Measurements from ENCODE around the gene PRDM10.
"Not testable (repeated sequence)": the region's sequence is repeated elsewhere in the genome, so short reads cannot be mapped to it uniquely, and the experiment has no call there.

The PRDM10 gene

GRCh38 chr11:129894278-129895125 lies 108.1 kb downstream of the PRDM10 start:
- DNase-seq (ENCODE audit: low read depth): no peak

GRCh38 chr11:129888451-129888850 lies 114.2 kb downstream of the PRDM10 start:
- no peak for DNase-seq (ENCODE audit: low read depth)

DNA sequence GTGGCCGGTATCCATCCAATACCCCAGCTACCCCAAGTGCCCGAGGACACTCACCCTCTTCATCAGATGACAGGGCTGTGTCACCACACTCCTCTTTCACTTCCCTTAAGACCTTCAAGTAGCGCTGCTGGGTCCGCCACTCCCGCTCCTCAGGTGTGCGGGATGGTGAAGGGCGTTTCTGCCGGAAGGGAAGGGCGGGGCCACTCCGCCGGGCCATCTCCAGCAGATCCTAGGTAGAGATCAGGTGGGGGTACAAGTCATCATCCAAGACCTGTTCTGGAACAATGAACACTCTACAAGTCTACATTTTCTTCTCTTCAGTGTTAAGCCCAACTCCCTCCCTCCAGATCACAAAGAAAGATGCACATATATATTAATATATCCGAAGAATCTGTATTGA lies 117.3 kb downstream of the PRDM10 start:
- no peak for DNase-seq (ENCODE audit: low read depth)

DNA sequence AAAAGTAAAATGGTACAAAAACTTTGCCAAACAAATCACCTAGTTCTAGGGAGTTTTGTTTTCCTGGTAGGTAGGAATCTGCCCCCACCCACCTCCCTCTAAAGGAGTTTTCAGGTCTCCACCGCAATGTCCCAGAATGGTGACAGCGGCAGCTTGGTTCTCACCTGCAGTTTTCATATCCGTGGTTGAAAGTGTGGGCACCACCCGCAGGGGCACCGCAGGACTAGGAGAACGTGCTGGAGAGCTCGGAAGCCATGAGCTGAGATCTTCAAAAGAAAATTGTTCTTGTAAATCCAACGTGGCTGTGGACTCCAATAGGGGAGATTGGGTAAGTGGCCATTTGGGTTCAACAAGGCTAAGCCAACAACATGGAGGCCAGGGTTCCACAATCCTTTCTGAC lies 118.1 kb downstream of the PRDM10 start:
- no peak for DNase-seq (ENCODE audit: low read depth)

GRCh38 chr11:129881570-129882170 lies 121.0 kb downstream of the PRDM10 start:
- no peak for DNase-seq (ENCODE audit: low read depth)

- DNase-seq (ENCODE audit: low read depth): no peak
These were observed 122.3 kb downstream of the PRDM10 start for GRCh38 chr11:129880311-129880710.

GRCh38 chr11:129871914-129872313 lies 130.7 kb downstream of the PRDM10 start:
- DNase-seq (ENCODE audit: low read depth): no peak

DNA sequence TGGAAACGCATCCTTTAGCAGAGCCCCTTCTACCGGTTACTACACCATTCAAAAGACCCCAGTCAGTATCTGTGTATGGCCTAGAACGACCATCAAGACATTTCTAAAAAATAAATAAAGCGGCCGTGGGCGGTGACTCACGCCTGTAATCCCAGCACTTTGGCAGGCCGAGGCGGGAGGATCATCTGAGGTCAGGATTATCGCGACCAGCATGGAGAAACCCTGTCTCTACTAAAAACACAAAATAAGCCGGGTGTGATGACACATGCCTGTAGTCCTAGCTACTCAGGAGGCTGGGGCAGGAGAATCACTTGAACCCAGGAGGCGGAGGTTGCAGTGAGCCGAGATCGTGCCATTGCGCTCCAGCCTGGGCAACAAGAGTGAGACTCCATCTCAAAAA lies 134.0 kb downstream of the PRDM10 start:
- DNase-seq (ENCODE audit: low read depth): not testable (repeated sequence)

DNA sequence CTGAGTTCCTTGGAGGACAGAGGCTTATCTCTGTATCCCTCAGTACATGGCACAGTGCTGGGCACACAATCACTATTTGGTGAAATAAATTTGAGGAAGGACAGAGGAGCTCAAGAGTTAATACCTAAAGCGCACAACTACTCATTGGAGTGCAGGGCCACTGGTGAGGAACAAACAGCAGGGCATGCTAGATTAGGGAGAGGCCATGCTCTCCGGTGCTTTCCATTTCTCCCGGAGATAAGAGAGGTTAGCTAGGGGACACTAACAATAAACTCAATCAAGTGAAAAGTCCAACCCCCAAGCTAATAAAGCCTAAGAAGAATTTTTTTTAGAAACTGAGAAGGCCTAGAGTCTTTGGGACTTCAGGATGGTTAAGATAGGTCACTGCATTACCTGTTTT lies 136.3 kb downstream of the PRDM10 start:
- no peak for DNase-seq (ENCODE audit: low read depth)

DNA sequence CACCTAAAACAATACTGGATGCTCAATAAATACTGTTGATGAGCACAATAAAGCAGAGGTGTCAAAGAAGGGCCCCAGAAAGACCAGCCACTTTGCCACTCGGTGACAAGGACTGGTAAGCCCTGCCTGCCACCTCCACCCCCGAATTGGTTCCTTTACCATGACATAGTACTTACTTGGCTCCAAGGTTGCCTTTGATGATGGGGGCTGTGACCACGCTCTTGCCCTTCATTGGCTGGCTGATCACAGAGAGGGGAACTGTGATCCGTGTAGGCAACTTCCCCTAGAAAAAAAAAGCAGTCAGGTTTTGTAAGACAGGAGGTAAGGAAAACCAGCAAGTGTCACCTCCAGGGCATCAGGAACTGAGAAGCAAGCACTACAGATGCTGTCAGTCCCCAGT lies 136.9 kb downstream of the PRDM10 start:
- no peak for DNase-seq (ENCODE audit: low read depth)

- no peak for DNase-seq (ENCODE audit: low read depth)
These were observed 137.8 kb downstream of the PRDM10 start for GRCh38 chr11:129864811-129865210.

DNA sequence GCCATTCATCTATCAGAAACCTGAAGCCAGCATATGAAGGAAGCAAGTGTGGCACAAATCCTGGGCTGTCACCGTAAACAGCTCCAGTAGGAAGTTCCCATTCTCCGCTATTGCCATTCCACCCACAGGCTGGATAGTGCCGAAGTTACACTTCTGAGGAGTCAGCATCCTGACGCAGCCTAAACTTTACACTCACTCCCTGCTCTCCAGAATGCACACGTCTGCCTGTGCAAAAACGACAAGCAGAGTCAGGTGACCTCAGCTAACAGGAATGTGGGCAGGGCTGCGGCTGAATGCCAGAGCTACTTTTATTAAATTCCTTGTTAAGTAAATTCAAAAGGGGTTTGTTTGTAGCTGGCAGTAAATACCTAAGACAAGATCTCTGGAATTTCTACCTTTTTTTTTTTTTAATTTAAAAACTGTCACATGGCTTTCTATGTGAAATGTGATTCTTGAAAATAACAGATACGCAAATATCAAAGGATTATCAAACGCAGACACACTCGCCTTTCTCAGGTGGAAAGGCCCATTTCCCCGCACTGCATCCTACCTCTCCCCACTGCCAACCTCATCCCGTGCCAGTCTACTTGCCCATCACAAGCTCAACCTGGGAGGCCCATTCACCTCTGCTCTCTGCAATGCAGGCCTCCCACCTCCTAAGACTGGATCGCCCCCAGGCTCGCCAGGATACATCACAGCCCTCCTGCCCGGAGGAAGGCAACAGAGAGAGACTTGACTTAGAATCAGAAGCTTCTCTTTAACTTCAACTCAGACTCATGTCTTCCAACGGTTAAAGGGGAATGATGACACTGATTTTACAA lies 140.7 kb downstream of the PRDM10 start:
- DNase-seq (ENCODE audit: low read depth): no peak

DNA sequence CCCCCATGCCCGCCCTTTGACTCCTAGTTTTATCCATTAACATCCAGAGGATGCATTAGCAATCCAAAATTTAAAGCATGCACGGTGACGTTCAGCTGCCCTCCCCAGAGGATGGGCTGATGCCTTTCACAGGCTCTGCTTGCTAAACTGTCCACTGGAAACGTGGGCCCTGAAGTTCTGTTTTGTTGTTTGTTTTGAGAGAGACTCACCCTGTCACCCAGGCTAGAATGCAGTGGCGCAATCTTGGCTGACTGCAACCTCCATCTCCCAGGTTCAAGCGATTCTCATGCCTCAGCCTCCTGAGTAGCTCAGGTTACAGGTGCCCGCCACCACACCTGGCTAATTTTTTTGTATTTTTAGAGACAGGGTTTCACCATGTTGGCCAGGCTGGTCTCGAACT lies 146.6 kb downstream of the PRDM10 start:
- no peak for DNase-seq (ENCODE audit: low read depth)

DNA sequence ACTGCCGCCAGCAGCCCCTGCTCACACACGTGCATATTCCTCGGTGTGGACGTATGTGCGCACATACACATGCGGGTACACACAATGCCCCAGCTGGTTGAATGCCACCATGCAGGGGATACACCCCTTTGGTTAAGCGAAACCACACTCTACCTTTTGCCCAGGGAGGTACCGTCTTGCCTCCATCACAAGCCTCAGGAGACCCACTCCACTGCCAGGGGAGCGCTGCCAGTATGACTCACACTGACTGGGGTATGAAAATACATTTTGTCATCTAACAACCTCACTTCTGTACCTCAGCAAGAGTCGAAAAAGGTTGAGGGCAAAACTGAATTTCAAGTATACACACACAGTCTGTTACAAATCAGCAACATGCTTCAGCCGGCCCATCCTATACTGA lies 147.5 kb downstream of the PRDM10 start:
- no peak for DNase-seq (ENCODE audit: low read depth)

DNA sequence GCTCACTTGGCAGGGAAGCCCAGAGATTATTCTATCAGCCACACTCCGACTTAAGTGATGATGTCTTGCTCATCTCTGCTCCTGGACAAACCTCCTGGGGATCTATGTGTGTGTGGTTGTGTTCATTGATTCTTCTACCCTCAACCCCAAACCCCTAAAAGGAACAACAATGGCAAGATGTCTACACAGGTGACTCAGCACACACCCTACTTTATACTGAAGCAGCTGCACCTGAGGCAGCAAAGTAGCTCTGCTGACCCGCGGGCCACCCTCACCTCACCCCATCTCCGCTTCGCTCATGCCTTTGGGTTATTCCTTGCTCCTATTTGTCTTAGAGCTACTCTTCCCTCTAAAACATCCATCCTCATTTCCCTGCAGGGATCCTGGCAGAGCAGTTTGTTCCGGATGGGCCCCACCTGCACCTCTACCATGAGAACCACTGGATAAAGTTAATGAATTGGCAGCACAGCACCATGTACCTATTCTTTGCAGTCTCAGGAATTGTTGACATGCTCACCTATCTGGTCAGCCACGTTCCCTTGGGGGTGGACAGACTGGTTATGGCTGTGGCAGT lies 148.3 kb downstream of the PRDM10 start:
- no peak for DNase-seq (ENCODE audit: low read depth)

DNA sequence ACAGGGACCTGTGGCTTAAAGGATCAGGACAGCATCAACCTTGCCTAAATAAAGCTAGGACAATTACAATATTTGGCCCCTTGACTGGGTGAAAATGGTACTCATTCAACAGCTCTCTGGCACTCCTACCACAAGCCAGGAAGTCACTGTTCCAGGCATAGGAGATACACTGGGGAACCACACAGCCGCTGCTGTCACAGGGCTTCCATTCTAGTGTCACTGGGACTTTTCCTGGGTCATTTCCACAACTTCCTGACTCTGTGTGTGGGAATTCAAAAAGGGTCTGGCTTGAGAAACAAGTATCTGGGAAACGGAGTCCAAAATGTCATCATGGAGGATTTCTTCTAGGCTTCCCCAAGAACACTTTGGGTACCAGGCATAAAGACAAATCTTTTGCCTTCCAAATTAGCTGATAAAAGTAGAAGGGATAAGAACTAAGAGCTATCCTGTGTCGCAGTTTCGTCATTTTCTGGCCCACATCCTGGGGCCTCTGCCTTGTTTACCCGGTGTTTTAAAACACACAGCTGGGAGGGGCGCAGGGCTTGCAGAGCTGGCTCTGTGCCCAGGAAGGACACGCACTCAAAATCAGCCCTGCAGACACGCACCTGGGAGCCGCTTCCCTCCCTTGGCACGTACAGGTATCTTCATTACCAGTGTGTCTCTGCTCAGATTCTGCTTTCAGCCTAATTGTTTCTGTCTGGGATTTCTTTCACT lies 149.0 kb downstream of the PRDM10 start:
- DNase-seq (ENCODE audit: low read depth): no peak

DNA sequence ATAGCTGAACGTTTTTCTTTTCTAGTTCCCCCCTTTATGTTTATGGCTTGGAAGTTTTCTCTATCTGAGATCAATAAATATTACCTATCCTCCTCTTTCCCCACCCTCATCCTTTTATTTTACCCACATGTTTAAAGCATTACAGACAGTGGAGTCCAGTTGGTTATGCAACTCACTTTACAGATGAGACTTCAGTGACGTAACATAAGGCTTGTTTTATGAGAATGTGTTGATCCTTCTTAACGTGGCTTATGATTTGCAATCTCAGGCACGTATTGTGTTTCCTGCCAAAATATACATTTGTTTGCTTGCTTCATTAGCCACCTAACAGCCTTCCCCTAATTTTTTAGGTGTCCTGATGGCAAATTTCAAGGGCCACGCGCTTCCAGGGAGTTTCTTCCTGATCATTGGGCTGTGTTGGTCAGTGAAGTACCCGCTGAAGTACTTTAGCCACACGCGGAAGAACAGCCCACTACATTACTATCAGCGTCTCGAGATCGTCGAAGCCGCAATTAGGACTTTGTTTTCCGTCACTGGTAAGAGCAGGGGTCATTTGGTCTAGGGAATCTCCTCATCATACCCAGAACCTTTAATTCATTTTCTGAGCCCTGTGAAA lies 150.4 kb downstream of the PRDM10 start:
- no peak for DNase-seq (ENCODE audit: low read depth)

Data from stimulated activated CD8-positive, alpha-beta memory T cell treated with anti-CD3 and anti-CD28 coated beads, Interleukin-15, amount 100 ng/mL, for 24 hours (primary cell).